HEK293T (cell line): ENCODE results near the gene KCNN3.

Experiments
- BHLHE40 ChIP-seq: fragments of 450-650 bp; IDR thresholded peaks from 2 replicates; pipeline ENCODE4 v1.6.1; 2016; ENCODE audit warnings: mild to moderate bottlenecking, moderate library complexity, borderline replicate concordance
- ELF4 ChIP-seq: fragments of 450-650 bp; IDR thresholded peaks from 2 replicates; pipeline ENCODE4 v1.6.1; 2017; ENCODE audit warnings: antibody characterized with exemption
- L3MBTL2 ChIP-seq: fragments of 450-650 bp; conservative IDR thresholded peaks from 2 replicates; pipeline ENCODE4 v1.6.1; 2016; ENCODE audit warnings: mild to moderate bottlenecking
- NFRKB ChIP-seq: fragments of 450-650 bp; IDR thresholded peaks from 2 replicates; pipeline ENCODE4 v1.6.1; 2016; ENCODE audit warnings: mild to moderate bottlenecking, moderate library complexity
- SP1 ChIP-seq: fragments of 450-650 bp; IDR thresholded peaks from 2 replicates; pipeline ENCODE4 v1.6.1; 2017
- SUZ12 ChIP-seq: fragments of 450-650 bp; IDR thresholded peaks from 2 replicates; pipeline ENCODE4 v1.6.1; 2016; ENCODE audit warnings: mild to moderate bottlenecking

DNA sequence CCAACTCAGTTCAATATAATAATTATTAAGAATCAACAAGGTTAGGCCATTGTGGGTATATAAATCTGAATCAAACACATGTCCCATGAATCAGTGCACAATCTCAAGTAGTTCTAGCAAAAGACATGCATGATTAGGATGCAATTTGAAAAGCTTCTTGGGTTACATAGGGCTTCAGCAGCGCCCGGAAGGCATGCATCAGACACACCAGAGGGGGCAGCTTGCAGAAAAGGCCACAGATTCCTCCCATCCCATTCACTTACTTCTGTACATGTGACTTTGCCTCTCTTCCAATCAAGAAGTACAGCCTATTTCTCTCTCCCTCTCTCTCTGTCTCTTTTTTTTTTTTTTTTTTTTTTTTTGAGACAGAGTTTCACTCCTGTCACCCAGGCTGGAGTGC, 91.8 kb downstream of the KCNN3 start:
- TF ChIP-seq BHLHE40 (no peak), SUZ12 (no peak), ELF4 (no peak), SP1 (no peak), NFRKB (no peak), L3MBTL2 (no peak)
